Measurements from ENCODE around the gene TSC22D4.
"Not testable (repeated sequence)": the region's sequence is repeated elsewhere in the genome, so short reads cannot be mapped to it uniquely, and the experiment has no call there.

Gene TSC22D4

DNA sequence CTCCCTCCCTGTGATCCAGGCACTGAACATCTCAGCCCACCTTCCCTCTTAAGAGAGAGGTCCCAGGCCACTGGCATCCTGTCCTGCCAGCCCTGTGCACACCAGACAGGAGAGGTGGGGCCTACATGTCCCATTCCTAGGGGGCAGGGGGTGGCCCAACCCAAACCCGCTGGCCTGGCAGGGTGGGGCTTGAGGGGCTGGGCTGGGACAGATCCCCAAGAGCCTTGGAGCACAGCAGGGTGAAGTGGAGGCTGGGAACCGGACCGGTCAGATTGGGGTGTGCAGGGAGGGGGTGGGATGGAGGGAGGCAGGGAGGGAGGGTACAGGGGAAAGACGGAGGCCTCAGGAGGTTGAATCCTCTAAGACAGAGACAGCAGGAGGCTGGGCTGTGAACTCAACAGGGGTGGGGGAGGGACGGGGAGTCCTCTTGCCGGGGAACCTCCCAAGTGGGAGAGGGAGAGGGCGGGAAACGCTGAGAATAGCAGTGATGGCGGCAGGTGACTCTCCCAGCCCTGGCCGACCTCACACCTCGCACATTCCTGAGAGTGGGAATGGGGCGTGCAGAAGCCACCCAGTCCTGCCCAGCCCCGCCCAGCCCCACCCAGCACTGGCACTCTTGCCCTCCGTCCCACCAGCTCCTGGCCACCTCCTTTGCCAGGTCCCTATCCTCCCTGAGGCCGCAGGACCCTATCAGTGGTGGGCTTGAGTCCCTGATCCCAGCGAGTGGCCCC lies 6.7 kb downstream of the TSC22D4 start:
- no peak for DNase-seq

DNA sequence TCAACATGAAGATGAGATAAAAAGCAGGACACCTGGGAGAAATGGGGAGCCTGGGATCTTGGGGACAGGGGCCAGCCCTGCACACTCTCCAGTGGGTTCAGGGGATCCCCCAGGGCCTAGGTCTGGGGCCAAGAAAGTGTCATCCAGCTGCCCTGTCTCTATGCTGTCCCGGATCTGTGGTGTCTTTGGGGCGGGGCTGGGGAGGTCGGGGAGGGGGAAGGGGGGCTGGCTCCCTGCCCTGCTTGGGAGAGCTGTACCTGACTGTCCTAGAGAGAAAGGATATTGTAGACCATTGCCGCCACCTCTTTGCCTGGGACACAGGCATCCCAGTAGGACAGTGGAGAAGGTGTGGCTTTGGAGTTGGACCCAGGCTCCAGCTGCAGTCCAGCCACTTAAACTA lies 8.0 kb downstream of the TSC22D4 start:
- no peak for DNase-seq

DNA sequence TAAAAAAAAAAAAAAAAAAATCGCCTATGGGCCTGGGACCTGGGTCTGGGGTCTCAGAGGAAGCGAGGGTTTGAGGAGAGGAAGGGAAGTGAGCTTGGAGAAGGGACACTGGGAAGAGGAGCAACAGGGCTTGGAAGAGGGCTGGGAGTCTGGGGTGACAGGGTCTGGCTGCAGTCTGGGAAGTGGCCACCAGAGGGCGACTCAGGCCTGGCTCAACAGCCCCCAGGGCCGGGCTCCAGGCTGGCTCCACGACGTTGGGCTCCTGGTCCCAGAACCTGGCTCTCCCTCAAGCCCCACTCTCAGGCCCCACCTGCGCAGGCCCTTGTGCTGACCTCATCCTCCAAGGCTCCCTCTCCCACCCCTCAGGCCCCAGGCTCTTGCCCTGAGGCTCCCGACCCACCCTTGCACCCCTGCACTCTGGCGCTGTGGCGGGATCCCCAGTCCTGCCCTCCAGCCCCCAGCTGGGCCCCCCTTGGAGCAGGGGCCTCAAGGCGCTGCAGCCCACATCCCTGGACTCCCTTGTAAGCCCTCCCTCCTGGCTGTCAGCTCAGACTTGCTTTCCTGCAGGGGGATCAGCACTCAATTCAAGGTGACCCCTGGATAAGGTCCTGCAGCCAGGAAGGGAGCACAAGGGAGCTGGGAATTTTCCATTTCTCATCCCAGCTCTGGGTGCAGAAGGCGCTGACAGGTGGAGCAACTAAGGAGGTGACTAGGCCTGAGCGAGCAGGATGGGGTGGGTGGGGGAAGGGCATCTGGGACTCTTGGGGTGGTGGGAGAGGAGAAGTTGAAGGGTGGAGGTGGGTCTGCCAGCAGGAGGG lies 9.6 kb downstream of the TSC22D4 start:
- peak; percentile 72 to 88 (median 86) for DNase-seq

GRCh38 chr7:100467638-100468373 lies 11.2 kb downstream of the TSC22D4 start:
- DNase-seq: no peak

GRCh38 chr7:100466653-100467605 lies 12.1 kb downstream of the TSC22D4 start:
- DNase-seq: no peak

GRCh38 chr7:100465702-100466311 lies 13.2 kb downstream of the TSC22D4 start:
- no peak for DNase-seq

DNA sequence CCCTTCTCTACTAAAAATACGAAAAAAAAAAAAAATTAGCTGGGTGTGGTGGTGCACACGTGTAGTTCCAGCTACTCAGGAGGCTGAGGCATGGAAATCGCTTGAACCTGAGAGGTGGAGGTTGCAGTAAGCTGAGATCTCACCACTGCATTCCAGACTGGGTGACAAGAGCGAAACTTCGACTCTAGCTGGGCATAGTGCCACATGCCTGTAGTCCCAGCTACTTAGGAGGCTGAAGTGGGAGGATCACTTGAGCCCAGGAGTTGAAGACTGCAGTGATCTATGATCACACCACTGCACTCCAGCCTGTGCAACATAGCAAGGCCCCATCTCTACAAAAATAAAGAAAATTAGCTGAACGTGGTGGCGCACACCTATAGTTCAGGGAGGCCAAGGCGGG lies 13.7 kb downstream of the TSC22D4 start:
- DNase-seq: no peak

DNA sequence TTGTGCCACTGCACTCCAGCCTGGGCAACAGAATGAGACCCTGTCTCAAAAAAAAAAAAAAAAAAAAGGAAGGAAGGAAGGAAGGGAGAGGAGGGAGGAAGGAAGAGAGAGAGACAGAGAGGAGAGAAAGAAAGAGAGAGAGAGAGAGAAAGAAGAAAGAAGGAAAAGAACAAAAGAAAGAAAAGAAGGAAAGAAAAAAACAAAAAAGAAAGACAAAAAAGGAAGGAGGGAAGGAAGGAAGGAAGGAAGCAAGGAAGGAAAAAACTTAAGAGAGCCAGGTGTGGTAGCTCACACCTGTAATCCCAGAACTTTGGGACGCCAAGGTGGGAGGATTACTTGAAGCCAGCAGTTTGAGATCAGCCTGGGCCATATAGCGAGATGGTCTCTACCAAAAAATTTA lies 14.2 kb downstream of the TSC22D4 start:
- no peak for DNase-seq

GRCh38 chr7:100464210-100464660 lies 14.8 kb downstream of the TSC22D4 start, which contains the start of gene SPACDR:
TSS of gene SPACDR (minus strand) at chr7:100464260. CDS start at chr7:100464025, 235 bp downstream.
- no peak for DNase-seq

DNA sequence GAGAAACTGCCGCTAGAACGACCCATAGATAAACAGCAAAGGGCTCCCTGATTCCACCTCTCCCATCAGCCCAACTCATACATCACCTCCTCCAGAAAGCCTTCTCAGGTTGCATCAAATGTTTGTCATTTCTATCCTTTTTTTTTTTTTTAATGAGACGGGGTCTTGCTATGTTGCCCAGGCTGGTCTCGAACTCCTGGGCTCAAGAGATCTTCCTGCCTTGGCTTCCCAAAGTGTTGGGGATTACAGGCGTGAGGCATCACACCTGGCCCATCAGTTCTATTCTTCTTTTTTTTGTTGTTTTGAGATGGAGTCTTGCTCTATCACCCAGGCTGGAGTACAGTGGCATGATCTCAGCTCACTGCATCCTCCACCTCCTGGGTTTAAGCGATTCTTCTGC lies 22.0 kb downstream of the TSC22D4 start:
- DNase-seq: no peak

DNA sequence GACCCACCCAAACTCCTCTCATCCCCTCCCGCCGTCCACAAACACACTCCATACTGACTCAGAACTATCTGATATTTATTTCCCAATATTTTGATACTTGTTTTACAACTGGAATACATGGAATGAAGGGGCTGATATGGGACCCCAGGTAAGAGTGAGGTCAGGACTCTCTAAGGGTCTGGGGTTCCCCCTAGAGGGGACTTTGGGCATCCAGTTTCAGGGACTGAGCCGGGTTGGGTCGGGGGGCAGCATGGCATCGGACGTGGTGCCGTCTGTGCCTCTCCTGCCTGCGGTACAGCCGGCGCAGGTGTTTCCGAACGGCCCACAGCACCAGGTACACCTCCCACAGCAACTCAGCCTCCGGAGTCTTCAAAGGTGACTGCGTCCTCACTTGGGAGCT lies 22.5 kb downstream of the TSC22D4 start:
- no peak for DNase-seq

- DNase-seq: no peak
Measured at GRCh38 chr7:100455206-100455605, 23.8 kb downstream of the TSC22D4 start.

GRCh38 chr7:100453854-100454253 lies 25.2 kb downstream of the TSC22D4 start:
- not testable (repeated sequence) for DNase-seq

- DNase-seq: no peak
Measured at GRCh38 chr7:100452513-100452912, 26.5 kb downstream of the TSC22D4 start.

DNA sequence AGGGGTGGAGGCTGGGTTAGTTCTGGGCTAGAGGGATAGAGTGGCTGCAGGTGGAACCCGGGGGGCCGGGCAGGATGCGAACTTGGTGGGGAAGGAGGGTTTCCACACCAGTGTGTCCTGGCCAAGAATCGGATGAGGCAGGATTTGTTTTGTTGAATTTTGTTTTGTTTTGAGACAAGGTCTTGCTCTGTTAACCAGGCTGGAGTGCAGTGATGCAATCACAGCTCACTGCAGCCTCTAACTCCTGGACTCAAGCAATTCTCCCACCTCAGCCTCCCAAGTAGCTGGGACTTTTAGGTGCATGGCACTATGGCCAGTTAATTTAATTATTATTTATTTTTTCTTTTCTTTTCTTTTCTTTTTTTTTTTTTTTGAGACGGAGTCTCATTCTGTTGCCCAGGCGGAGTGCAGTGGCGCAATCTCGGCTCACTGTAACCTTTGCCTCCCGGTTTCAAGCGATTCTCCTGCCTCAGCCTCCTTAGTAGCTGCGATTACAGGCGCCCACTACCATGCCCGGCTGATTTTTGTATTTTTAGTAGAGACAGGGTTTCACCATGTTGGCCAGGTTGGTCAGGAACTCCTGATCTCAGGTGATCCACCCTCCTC lies 29.7 kb downstream of the TSC22D4 start:
- no peak for DNase-seq

DNA sequence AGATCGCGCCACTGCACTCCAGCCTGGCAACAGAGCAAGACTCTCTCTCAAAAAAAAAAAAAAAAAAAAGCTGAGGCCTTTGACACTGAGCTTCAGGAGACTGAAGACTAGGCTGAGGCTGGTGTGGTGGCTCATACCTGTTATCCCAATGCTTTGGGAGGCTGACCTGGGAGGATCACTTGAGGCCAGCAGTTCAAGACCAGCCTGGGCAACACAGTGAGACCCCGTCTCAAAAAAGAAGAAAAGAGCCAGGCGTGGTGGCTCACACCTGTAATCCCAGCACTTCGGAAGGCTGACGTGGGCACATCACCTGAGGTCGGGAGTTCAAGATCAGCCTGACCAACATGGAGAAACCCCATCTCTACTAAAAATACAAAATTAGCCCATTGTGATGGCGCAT lies 31.7 kb downstream of the TSC22D4 start:
- DNase-seq: not testable (repeated sequence)

- no peak for DNase-seq
Measured at GRCh38 chr7:100446040-100446439, 33.0 kb downstream of the TSC22D4 start.

GRCh38 chr7:100444311-100445278 lies 34.4 kb downstream of the TSC22D4 start:
- no peak for DNase-seq

DNA sequence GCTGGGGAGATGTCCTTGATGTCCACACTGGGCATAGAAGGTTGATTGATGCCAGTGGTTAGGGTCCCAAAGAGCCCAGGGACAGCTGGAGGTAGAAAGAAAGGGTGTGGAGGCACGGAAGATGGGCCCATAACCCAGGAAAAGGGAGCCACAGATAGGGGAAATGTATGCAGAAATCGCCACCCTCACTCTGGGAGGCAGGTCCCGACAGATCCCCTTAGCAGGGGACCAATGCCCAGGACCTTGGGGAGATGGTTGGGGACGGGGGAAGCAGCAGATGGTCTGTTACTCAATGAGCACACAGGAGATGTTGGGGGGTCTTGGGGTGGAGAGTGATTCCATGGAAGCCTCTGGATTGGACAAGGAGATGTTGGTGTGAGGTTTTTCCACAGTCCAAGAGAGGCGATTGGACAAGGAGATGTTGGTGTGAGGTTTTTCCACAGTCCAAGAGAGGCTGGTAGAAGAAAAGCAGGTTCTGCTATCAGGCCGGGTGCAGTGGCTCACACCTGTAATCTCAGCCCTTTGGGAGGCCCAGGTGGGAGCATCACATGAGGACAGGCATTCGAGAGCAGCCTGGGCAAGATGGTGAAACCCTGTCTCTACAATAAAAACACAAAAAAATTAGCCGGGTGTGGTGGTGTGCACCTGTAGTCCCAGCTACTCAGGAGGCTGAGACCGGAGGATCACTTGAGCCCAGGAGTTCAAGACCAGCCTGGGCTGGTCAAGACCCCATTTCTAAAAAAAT lies 35.7 kb downstream of the TSC22D4 start:
- no peak for DNase-seq
